Natural killer cell (primary cell): ENCODE measurements around the gene MYO7B. TPM values are rescaled to one million over a fixed set of nuclear protein-coding genes. Genes with fewer than 3 reads are reported as not detected.

Experiments
- ATAC-seq, 3 donors: fragments of 150-1000 bp in 2 of 3; fragments of 200-7000 bp in 1 of 3; cut with Tn5 transposase; 1 replicate in 1 of 3; 2 replicates in 2 of 3; pipeline ENCODE4 v1.10.0; 2021; ENCODE audit warnings: mild to moderate bottlenecking in 2 of 3, moderate library complexity in 2 of 3
- DNase-seq, 2 donors: peaks; one replicate each; pipeline versions ENCODE4 v3.0.0 to v3.0.0-alpha.2; 2013 to 2021; ENCODE audit warnings: mixed read lengths in 1 of 2
- H3K27ac ChIP-seq: one replicate; pipeline ENCODE4 v1.5.1; 2013; ENCODE audit warnings: mild to moderate bottlenecking, low read length
- H3K27me3 ChIP-seq: one replicate; pipeline ENCODE4 v1.6.1; 2013; ENCODE audit warnings: low read length; ENCODE audit not compliant: control insufficient read depth, insufficient read depth
- H3K36me3 ChIP-seq: one replicate; pipeline ENCODE4 v1.6.1; 2013; ENCODE audit warnings: low read length; ENCODE audit not compliant: control insufficient read depth, insufficient read depth
- H3K4me1 ChIP-seq: one replicate; pipeline ENCODE4 v1.6.1; 2013; ENCODE audit warnings: low read length; ENCODE audit not compliant: control insufficient read depth, insufficient read depth
- H3K4me3 ChIP-seq: one replicate; pipeline ENCODE4 v1.5.1; 2013; ENCODE audit warnings: low read length
- H3K9me3 ChIP-seq: one replicate; pipeline ENCODE4 v1.6.1; 2013; ENCODE audit warnings: low read length; ENCODE audit not compliant: control insufficient read depth, insufficient read depth
- H3K27ac Mint-ChIP-seq, 2 donors: one replicate each; pipeline ENCODE4 v1.8.0; 2022; ENCODE audit warnings: mild to moderate bottlenecking in 2 of 2, mixed read lengths in 2 of 2, moderate library complexity in 1 of 2
- H3K27me3 Mint-ChIP-seq, 2 donors: one replicate each; pipeline ENCODE4 v1.8.0; 2022; ENCODE audit warnings: low read depth in 2 of 2, mixed read lengths in 2 of 2
- H3K36me3 Mint-ChIP-seq: one replicate; pipeline ENCODE4 v1.8.0; 2022; ENCODE audit warnings: mixed read lengths
- H3K4me1 Mint-ChIP-seq, 2 donors: one replicate each; pipeline ENCODE4 v1.8.0; 2022; ENCODE audit warnings: mixed read lengths in 2 of 2
- H3K4me3 Mint-ChIP-seq: one replicate; pipeline ENCODE4 v1.8.0; 2022; ENCODE audit warnings: mild to moderate bottlenecking, moderate library complexity, mixed read lengths
- H3K9me3 Mint-ChIP-seq, 2 donors: one replicate each; pipeline ENCODE4 v1.8.0; 2022; ENCODE audit warnings: mixed read lengths in 2 of 2
- WGBS: methylation state at CpG from one replicate; pipeline ENCODE4 v1.1.7; 2013; ENCODE audit warnings: missing lambda C conversion rate; ENCODE audit not compliant: insufficient coverage; 5-methylcytosine and 5-hydroxymethylcytosine counted together
- intact Hi-C: fragments of 100-400 bp; cut with micrococcal nuclease; formaldehyde crosslinking; loops from one replicate; pipeline ENCODE4 v1.14.2; 2022
- total RNA-seq, 4 donors: library from RNA; stranded (reverse); fragments of 120-200 nt in 1 of 4; gene quantifications; one replicate each; pipeline versions ENCODE4 v1.2.3 to v1.2.4, GENCODE V29; 2013 to 2022
- TF ChIP-seq, protein P1 (sequence below): fragments of 200-600 bp; IDR thresholded peaks from one replicate; pipeline ENCODE4 v1.8.0; 2022; ENCODE audit warnings: antibody characterized with exemption

The MYO7B gene
- total RNA-seq, 3 donors from 2014 or later (not counting 1 experiment from before 2014, with no cell fraction given): 0.14 to 0.45 (median 0.25) TPM

GRCh38 chr2:127636248-127637235 lies 101.1 kb downstream of the MYO7B start:
- TF ChIP-seq, protein P1, sequence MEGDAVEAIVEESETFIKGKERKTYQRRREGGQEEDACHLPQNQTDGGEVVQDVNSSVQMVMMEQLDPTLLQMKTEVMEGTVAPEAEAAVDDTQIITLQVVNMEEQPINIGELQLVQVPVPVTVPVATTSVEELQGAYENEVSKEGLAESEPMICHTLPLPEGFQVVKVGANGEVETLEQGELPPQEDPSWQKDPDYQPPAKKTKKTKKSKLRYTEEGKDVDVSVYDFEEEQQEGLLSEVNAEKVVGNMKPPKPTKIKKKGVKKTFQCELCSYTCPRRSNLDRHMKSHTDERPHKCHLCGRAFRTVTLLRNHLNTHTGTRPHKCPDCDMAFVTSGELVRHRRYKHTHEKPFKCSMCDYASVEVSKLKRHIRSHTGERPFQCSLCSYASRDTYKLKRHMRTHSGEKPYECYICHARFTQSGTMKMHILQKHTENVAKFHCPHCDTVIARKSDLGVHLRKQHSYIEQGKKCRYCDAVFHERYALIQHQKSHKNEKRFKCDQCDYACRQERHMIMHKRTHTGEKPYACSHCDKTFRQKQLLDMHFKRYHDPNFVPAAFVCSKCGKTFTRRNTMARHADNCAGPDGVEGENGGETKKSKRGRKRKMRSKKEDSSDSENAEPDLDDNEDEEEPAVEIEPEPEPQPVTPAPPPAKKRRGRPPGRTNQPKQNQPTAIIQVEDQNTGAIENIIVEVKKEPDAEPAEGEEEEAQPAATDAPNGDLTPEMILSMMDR: no peak

DNA sequence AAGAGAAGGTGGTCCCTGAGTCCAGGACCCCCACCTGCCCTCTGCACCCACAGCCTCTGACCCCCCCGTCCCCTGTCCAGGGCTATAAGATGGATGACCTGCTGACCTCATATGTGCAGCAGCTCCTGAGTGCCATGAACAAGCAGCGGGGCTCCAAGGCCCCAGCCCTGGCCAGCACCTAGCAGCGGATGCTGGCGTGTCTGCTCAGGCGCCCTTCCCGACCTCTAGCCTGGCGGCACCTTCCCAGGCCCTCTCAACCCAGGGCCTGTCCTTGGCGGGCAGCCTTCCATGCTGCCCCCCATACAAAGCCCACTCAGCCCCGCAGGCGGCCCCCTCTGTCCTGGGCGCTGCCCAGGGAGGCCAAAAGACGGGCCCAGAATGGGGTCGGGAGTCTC lies 101.8 kb downstream of the MYO7B start:
- H3K4me3 ChIP-seq: no peak overlapping the region
- no peaks in the 10 kb centered on the region for H3K27me3 Mint-ChIP-seq
- 80% methylated on average over 13 of the region's 13 CpGs for WGBS
- no peaks in the 10 kb centered on the region for H3K36me3 ChIP-seq
- TF ChIP-seq, protein P1: no peak
- peaks cover 0 to 5% of the 10 kb centered on the region in 2 donors for H3K4me1 Mint-ChIP-seq
- ATAC-seq: no peak
- peaks cover 81% of the 10 kb centered on the region for H3K4me1 ChIP-seq
- intact Hi-C loops: no loop called here
- no peaks in the 10 kb centered on the region for H3K36me3 Mint-ChIP-seq
- H3K27ac ChIP-seq: no peak overlapping the region
- H3K27me3 ChIP-seq: no peaks in the 10 kb centered on the region
- H3K9me3 Mint-ChIP-seq: no peaks in the 10 kb centered on the region
- H3K9me3 ChIP-seq: no peaks in the 10 kb centered on the region
- no peak overlapping the region for H3K27ac Mint-ChIP-seq
- H3K4me3 Mint-ChIP-seq: no peak overlapping the region
- DNase-seq: no peak

More at GRCh38 chr2:127636248-127637235, 101.1 kb downstream of the MYO7B start:
- Mint-ChIP-seq H3K27me3 (no peaks in the 10 kb centered on the region), H3K4me3 (no peak overlapping the region), H3K27ac (no peak overlapping the region), H3K4me1 (peaks cover 0 to 5% of the 10 kb centered on the region in 2 donors), H3K9me3 (no peaks in the 10 kb centered on the region), H3K36me3 (no peaks in the 10 kb centered on the region)
- Histone ChIP-seq H3K27ac (no peak overlapping the region), H3K4me3 (no peak overlapping the region), H3K36me3 (no peaks in the 10 kb centered on the region), H3K4me1 (peaks cover 81% of the 10 kb centered on the region), H3K27me3 (no peaks in the 10 kb centered on the region), H3K9me3 (no peaks in the 10 kb centered on the region)
- ATAC-seq: no peak
- intact Hi-C loops: no loop called here
- WGBS: 93% methylated on average over 33 of the region's 33 CpGs
- DNase-seq: no peak

GRCh38 chr2:127637725-127638252 lies 102.3 kb downstream of the MYO7B start:
- H3K27ac Mint-ChIP-seq: no peak overlapping the region
- intact Hi-C loops: no loop called here

More at GRCh38 chr2:127637725-127638252, 102.3 kb downstream of the MYO7B start:
- ATAC-seq (no peak), DNase-seq (peak in 1 of 2 donors; percentile 32)
- Histone ChIP-seq H3K36me3 (no peaks in the 10 kb centered on the region), H3K4me3 (no peak overlapping the region), H3K9me3 (no peaks in the 10 kb centered on the region), H3K4me1 (peaks cover 77% of the 10 kb centered on the region), H3K27ac (peak overlapping the region; percentile 42), H3K27me3 (no peaks in the 10 kb centered on the region)
- Mint-ChIP-seq H3K9me3 (no peaks in the 10 kb centered on the region), H3K4me1 (peaks cover 0 to 5% of the 10 kb centered on the region in 2 donors), H3K4me3 (no peak overlapping the region), H3K27me3 (no peaks in the 10 kb centered on the region), H3K36me3 (no peaks in the 10 kb centered on the region)
- TF ChIP-seq, protein P1: no peak
- WGBS: 44% methylated on average over 8 of the region's 8 CpGs
